Liver (tissue), 9 donors: Measurements from ENCODE around the gene SMYD1. TPM values are rescaled to one million over a fixed set of nuclear protein-coding genes. Genes with fewer than 3 reads are reported as not detected.

Experiments used
- DNase-seq: peaks from one replicate; pipeline ENCODE4 v3.0.0-alpha.2; 2017; ENCODE audit warnings: low spot score
- H3K27ac ChIP-seq, 2 donors: one replicate each; pipeline ENCODE4 v1.7.0; 2013; ENCODE audit warnings: inconsistent platforms in 2 of 2, low read length in 2 of 2, control low read depth in 1 of 2, low read depth in 1 of 2, mild to moderate bottlenecking in 1 of 2
- H3K27me3 ChIP-seq, 4 donors: one replicate each; pipeline versions ENCODE4 v1.6.1 to v1.7.0; 2013; ENCODE audit warnings: low read length in 3 of 4, inconsistent platforms in 1 of 4, mild to moderate bottlenecking in 1 of 4, moderate library complexity in 1 of 4; ENCODE audit not compliant: control insufficient read depth in 4 of 4, insufficient read depth in 4 of 4
- H3K36me3 ChIP-seq, 4 donors: one replicate each; pipeline versions ENCODE4 v1.6.1 to v1.7.0; 2013; ENCODE audit warnings: low read length in 3 of 4, mild to moderate bottlenecking in 3 of 4, low read depth in 1 of 4, moderate library complexity in 1 of 4; ENCODE audit not compliant: control insufficient read depth in 4 of 4, insufficient read depth in 3 of 4
- H3K4me1 ChIP-seq, 4 donors: one replicate each; pipeline versions ENCODE4 v1.6.1 to v1.7.0; 2013; ENCODE audit warnings: low read length in 3 of 4, mild to moderate bottlenecking in 3 of 4, moderate library complexity in 1 of 4; ENCODE audit not compliant: control insufficient read depth in 4 of 4, insufficient read depth in 4 of 4
- H3K4me3 ChIP-seq, 3 donors: one replicate each; pipeline versions ENCODE4 v1.6.1 to v1.7.0; 2013; ENCODE audit warnings: low read length in 3 of 3, control low read depth in 1 of 3, low read depth in 1 of 3, mild to moderate bottlenecking in 1 of 3
- H3K9ac ChIP-seq, 2 donors: one replicate each; pipeline ENCODE4 v1.7.0; 2013; ENCODE audit warnings: low read length in 2 of 2, mild to moderate bottlenecking in 2 of 2, moderate library complexity in 2 of 2, control low read depth in 1 of 2, low read depth in 1 of 2
- H3K9me3 ChIP-seq, 4 donors: one replicate each; pipeline versions ENCODE4 v1.6.1 to v1.7.0; 2013; ENCODE audit warnings: low read length in 3 of 4; ENCODE audit not compliant: control insufficient read depth in 4 of 4
- ATF3 ChIP-seq: IDR thresholded peaks from 2 replicates; pipeline ENCODE4 v1.6.1; 2016; ENCODE audit warnings: antibody characterized with exemption
- CTCF ChIP-seq: fragments of 150-350 bp; IDR thresholded peaks from 2 replicates; pipeline ENCODE4 v1.5.1; 2017; ENCODE audit warnings: improper control_type of control experiment, low read depth, low read length; ENCODE audit not compliant: missing input control
- FOXA1 ChIP-seq: IDR thresholded peaks from 2 replicates; pipeline ENCODE4 v1.6.1; 2016; ENCODE audit warnings: antibody characterized with exemption
- FOXA2 ChIP-seq: IDR thresholded peaks from 2 replicates; pipeline ENCODE4 v1.6.1; 2016; ENCODE audit warnings: antibody characterized with exemption
- GABPA ChIP-seq, 2 donors: IDR thresholded peaks in 1 of 2; conservative IDR thresholded peaks in 1 of 2; 2 replicates each; pipeline ENCODE4 v1.6.1; 2016; ENCODE audit warnings: antibody characterized with exemption in 2 of 2, mild to moderate bottlenecking in 1 of 2, moderate library complexity in 1 of 2
- HNF4A ChIP-seq, 2 donors: conservative IDR thresholded peaks; 2 replicates each; pipeline ENCODE4 v1.6.1; 2016; ENCODE audit warnings: antibody characterized with exemption in 2 of 2, mild to moderate bottlenecking in 2 of 2
- HNF4G ChIP-seq: IDR thresholded peaks from 2 replicates; pipeline ENCODE4 v1.6.1; 2016; ENCODE audit warnings: antibody characterized with exemption
- JUND ChIP-seq, 2 donors: IDR thresholded peaks; 2 replicates each; pipeline ENCODE4 v1.6.1; 2016; ENCODE audit warnings: antibody characterized with exemption in 2 of 2
- MAX ChIP-seq: IDR thresholded peaks from 2 replicates; pipeline ENCODE4 v1.6.1; 2016; ENCODE audit warnings: antibody characterized with exemption
- NR2F2 ChIP-seq: IDR thresholded peaks from 2 replicates; pipeline ENCODE4 v1.6.1; 2016; ENCODE audit warnings: antibody characterized with exemption
- REST ChIP-seq: IDR thresholded peaks from 2 replicates; pipeline ENCODE4 v1.6.1; 2016; ENCODE audit warnings: antibody characterized with exemption, mild to moderate bottlenecking
- RXRA ChIP-seq, 2 donors: IDR thresholded peaks; 2 replicates each; pipeline ENCODE4 v1.6.1; 2017 to 2018; ENCODE audit warnings: antibody characterized with exemption in 2 of 2, mild to moderate bottlenecking in 1 of 2
- SP1 ChIP-seq: IDR thresholded peaks from 2 replicates; pipeline ENCODE4 v1.6.1; 2018; ENCODE audit warnings: antibody characterized with exemption, mild to moderate bottlenecking
- TAF1 ChIP-seq: conservative IDR thresholded peaks from 2 replicates; pipeline ENCODE4 v1.6.1; 2016; ENCODE audit warnings: antibody characterized with exemption, mild to moderate bottlenecking
- YY1 ChIP-seq: IDR thresholded peaks from 2 replicates; pipeline ENCODE4 v1.6.1; 2016; ENCODE audit warnings: antibody characterized with exemption, mild to moderate bottlenecking
- ZBTB33 ChIP-seq: IDR thresholded peaks from 2 replicates; pipeline ENCODE4 v1.6.1; 2016; ENCODE audit warnings: antibody characterized with exemption
- WGBS: extraction: QIAGEN DNeasy Blood & Tissue Kit; methylation state at CpG from one replicate; pipeline ENCODE4 v1.1.7; 2013; 5-methylcytosine and 5-hydroxymethylcytosine counted together
- polyA plus RNA-seq, 2 donors: library from polyadenylated mRNA; stranded (reverse) in 1 of 2; unstranded in 1 of 2; fragments of 200-250 nt in 1 of 2; fragments of >200 nt in 1 of 2; fragmentation: Nextera tagmentation in 1 of 2; extraction: Ambion mirVana in 1 of 2; gene quantifications; one replicate each; pipeline versions ENCODE4 v1.2.1 to v1.2.3, GENCODE V29; 2013 to 2015
- total RNA-seq, 2 donors: library from RNA; depleted of rRNA; stranded (reverse); fragments of >200 nt; gene quantifications; one replicate each; pipeline ENCODE4 v1.2.3, GENCODE V29; 2014
- donor health status: healthy.
- donor health status: healthy.
- donor health status: healthy.
- donor health status: healthy.
- donor health status: healthy.

SMYD1 gene
- total and polyA plus RNA-seq, 4 donors, result not detected

GRCh38 chr2:88061295-88061694 lies 6.3 kb upstream of the SMYD1 start:
- 86% methylated on average over 3 of the region's 3 CpGs for WGBS
- H3K9ac ChIP-seq, result no peak overlapping the region

More at GRCh38 chr2:88061295-88061694, 6.3 kb upstream of the SMYD1 start:
- H3K9me3 ChIP-seq, result no peaks in the 10 kb centered on the region
- no peak overlapping the region for H3K4me3 ChIP-seq
- no peak overlapping the region for H3K27ac ChIP-seq
- DNase-seq, result no peak
- TF ChIP-seq CTCF, result no peak
- no peak for TF ChIP-seq RXRA (IDR thresholded peaks at IDR 0.05)
- TF ChIP-seq MAX, result no peak
- TF ChIP-seq HNF4A (conservative IDR thresholded peaks at IDR 0.05), result no peak
- no peak for TF ChIP-seq TAF1
- TF ChIP-seq HNF4G, result no peak
- no peak for TF ChIP-seq NR2F2
- TF ChIP-seq GABPA (IDR thresholded peaks at IDR 0.05 in 1 of 2, conservative IDR thresholded peaks at IDR 0.05 in 1 of 2), result no peak
- no peak for TF ChIP-seq YY1
- no peak for TF ChIP-seq ZBTB33
- TF ChIP-seq REST, result no peak
- no peak for TF ChIP-seq FOXA1
- TF ChIP-seq JUND (IDR thresholded peaks at IDR 0.05), result no peak
- no peak for TF ChIP-seq FOXA2
- TF ChIP-seq SP1, result no peak
- TF ChIP-seq ATF3, result no peak
- H3K4me1 ChIP-seq, result peaks cover 0 to 2% (median 1%) of the 10 kb centered on the region in 4 donors
- no peaks in the 10 kb centered on the region for H3K36me3 ChIP-seq
- no peaks in the 10 kb centered on the region for H3K27me3 ChIP-seq
